Activated CD8-positive, alpha-beta memory T cell treated with anti-CD3 and anti-CD28 coated beads, Interleukin-2, amount 50 U/mL, for 1 hour (primary cell): ENCODE measurements around the gene FBXO17.
"Not testable (repeated sequence)": the region's sequence is repeated elsewhere in the genome, so short reads cannot be mapped to it uniquely, and the experiment has no call there.

Source experiments
- DNase-seq: peaks from one replicate; pipeline ENCODE4 v3.0.0-alpha.2; 2020; ENCODE audit errors: extremely low read depth

The FBXO17 gene

GRCh38 chr19:38980583-38981374 lies 5.2 kb upstream of the FBXO17 start:
- DNase-seq = no peak

GRCh38 chr19:38979812-38980211 lies 4.3 kb upstream of the FBXO17 start:
- DNase-seq = no peak

- no peak for DNase-seq
Observed at GRCh38 chr19:38978326-38978689, 2.8 kb upstream of the FBXO17 start.

DNA sequence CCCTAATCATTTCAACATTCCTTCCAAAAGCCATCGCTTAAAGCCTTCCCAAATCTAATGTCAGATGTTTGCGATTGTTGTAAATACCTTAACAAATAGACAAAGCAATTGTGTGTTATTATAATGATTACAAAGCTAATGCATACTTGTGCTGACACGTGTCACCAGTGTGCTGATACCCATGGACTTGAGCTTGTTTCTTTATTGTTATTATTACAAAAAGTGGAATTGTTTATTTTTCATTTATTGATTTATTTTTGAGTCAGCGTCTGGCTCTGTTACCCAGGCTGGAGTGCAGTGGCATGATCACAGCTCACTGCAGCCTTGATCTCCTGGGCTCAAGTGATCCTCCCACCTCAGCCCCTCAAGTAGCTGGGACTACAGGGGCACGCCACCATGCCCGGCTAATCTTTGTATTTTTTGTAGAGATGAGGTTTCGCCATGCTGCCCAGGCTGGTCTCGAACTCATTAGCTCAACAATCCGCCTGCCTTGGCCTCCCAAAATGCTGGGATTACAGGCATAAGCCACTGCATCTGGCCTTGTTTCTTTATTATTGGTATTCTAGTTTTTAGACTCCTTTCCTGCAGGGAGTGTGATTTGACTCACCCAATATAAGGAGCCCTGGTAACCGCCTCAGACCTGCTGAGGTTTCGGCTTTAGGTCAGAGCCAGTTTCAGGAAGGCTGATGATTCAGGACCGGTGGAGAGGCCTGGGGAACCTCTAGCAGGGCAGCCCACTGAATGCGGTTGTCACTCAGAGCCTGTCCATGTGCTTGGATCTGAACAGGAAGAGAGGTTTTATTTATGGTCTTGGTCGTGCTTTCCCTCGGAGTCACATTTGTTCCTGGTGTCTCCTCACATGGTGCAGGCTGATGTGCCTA lies 2.1 kb upstream of the FBXO17 start:
- no peak for DNase-seq

DNA sequence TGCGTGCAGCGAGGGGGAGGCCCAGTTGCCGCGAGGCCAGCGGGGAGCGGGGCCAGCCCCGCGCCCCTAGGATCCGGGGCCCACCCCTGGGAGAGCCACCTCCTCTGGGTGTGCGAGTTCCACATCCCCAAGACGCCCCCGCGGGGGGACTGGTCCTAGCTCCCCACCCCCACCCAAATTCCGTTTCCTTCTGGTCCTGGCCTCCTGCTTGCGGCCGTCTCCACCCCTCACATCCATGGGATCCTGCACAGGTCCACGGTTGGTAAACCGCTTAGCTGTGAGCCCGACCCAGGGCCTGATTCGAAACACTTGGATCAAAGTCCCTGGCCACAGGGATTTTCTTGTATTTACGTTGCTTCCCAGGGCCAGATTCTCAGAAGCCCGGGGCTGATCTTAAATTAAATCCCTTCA lies 324 bp upstream of the FBXO17 start:
- DNase-seq = no peak

GRCh38 chr19:38974624-38975213 lies 823 bp downstream of the FBXO17 start:
- DNase-seq = no peak

DNA sequence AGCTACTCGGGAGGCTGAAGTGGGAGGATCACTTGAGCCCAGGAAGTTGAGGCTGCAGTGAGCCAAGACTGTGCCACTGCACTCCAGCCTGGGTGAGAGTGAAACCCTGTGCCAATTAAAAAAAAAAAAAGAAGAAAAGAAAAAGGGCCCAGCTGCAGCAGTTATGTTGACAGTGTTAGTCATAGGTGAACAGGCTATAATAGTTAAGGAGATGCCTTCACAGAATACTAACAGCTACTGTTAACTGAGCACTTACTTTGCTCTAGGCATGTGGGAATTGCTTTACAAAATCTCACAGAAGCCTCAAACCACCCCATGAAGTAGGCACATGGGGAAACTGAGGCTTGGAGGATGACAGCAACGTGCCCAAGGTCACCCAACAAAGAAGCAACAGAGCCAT lies 3.9 kb downstream of the FBXO17 start:
- no peak for DNase-seq

DNA sequence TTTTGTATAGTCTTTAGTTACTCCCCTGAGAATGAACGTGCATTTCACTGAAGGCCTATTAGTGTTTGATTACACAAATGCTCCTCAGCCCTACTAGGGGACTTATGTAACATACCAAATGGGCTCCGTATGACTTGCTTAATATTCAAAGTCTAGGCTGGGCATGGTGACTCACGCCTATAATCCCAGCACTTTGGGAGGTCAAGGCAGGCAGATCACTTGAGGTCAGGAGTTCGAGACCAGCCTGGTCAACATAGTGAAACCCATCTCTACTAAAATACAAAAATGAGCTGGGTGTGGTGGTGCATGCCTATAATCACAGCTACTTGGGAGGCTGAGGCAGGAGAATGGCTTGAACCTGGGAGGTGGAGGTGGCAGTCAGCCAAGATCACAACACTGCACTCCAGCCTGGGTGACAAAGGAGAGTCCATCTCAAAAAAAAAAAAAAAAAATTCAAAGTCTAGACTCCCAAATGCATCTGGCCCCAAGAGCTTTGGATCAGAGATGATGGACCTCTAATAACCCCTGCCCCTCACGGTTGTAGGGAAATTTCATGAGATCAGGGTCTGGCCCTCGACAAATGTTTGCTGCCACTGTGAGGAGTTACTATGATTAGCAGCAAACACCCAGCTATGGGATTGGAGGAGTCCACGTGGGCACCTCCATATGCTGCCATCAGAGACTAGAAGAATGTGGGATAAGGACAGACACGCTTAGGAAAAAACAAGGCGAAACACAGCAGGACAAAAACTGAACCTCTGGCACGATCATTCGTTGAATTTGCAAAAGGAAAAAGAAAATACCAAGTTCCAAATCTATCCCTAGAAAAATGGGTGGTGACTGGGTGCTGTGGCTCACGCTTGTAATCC lies 4.6 kb downstream of the FBXO17 start:
- DNase-seq = no peak

- DNase-seq = not testable (repeated sequence)
Observed at GRCh38 chr19:38966149-38966548, 9.4 kb downstream of the FBXO17 start.

DNA sequence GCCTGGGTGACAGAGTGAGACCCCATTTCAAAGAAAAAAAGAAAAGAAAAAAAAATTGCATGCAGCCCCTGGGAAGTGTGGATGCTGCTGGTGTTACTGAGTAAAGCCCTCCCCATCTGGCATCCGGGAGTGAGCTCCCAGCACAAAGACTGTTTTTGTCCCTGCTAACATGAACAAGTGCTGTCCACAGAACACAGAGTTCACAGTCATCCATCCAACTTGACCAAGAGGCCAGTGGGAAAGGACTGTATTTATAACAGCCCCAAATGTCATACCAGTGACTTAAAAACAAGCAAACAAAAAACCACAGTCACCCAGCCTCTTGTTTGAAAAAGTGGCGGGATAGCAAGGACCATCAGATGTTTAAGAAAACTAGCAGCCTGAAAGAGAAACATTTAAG lies 10.8 kb downstream of the FBXO17 start:
- no peak for DNase-seq

DNA sequence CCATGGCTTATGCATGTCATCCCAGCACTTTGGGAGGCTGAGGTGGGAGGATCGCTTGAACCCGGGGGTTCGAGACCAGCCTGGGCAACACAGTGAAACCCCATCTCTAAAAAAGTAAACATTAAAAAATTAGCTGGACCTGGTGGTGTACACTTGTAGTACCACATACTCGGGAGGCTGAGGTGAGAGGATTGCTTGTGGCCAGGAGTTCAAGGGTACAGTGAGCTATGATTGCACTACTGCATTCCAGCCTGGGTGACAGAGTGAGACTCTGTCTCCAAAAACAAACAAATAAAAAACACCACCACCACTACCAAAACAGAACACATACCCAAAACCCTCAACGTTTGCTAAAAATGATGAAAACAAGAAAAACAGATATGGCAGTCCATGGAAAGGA lies 15.9 kb downstream of the FBXO17 start:
- DNase-seq = no peak

DNA sequence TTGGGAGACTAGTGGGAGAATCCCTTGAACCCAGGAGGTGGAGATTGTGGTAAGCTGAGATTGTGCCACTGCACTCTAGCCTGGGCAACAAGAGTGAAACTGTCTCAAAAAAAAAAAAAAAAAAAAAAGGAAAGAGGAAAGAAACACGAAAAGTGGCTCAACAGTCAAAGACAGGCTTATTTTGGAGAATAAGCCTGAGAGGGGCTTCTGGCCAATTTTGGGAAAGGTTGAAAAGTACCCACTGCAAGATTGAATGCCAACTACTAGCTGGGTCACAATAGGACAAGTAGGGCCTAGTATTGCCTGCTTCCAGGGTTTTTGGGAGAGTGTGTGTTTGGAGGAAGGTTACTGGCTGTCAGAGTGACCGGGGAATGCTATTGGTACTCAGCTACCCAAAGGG lies 17.2 kb downstream of the FBXO17 start:
- DNase-seq = no peak

DNA sequence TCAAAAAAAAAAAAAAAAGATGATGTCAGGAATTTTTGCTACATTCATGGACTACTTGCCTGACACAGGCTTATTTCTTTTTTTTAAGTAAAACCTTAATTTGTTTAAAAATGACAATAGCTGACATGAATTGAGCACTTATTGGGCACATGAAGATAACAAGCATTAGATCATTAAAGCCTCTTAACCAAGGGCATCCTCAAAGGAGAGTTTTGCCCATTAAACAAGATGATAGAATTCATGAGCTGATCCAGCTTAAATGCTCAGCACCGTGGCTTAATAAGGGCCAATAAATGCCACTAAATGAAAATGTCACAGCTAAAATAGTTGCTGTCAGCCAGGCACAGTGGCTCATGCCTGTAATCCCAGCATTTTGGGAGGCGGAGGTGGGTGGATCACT lies 19.3 kb downstream of the FBXO17 start:
- DNase-seq = no peak

GRCh38 chr19:38953677-38954076 lies 21.9 kb downstream of the FBXO17 start:
- DNase-seq = no peak

GRCh38 chr19:38952395-38953165 lies 23.0 kb downstream of the FBXO17 start:
- DNase-seq = no peak

DNA sequence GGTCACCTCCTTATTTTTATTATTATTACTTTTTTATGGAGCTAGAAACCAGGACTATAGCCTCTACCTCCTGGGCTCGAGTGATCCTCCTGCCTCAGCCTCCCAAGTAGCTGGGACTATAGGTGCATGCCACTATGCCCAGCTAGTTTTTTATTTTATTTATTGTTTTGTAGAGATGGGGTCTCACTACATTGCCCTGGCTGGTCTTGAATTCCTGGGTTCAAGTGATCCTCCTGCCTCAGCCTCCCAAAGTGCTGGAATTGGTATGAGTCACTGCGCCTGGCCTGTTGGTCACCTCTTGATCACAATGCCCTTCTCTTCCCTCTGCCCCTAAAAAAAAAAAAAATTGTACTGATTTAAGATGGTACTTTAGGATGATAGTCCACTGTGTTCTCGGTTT lies 24.4 kb downstream of the FBXO17 start:
- DNase-seq = no peak

- DNase-seq = peak; percentile 45
Observed at GRCh38 chr19:38949580-38950367, 25.8 kb downstream of the FBXO17 start.

DNA sequence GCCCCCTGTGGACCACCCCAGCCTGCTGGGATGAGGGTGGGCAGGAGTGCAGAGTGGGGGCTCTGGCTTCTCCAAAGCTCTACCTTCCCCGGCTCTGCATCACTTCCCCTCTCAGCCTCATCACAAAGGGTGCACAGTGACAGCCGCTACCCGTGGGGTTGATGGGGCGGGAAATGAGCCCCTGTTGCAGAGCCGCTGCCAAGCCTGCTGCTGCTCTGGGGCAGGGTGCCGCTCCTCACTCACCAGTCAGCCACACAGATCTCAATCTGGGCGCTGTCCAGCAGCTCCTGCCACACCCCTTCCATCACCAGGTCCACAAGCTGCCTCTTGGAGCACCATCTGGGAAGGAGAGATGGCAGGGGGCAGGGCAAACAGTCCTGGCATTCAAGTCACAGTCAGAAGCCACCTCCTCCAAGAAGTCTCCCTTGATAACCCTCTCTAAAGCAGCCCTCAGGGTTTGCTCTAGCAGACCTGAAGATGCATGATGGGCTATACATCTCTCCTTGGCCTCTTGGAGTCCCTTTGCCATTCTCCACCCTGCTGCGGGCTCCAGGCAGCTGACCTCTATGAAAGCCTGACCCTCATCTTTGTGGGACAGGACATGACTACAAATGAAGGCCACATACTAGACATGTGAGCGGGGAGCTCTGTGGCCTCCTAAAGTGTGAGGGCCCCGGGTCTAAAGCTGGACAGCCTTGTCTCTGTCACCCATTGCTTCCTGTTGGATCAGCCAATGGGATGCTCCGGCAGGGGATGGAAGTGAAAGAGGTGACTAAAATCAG lies 29.1 kb downstream of the FBXO17 start:
- DNase-seq = no peak

- no peak for DNase-seq
Observed at GRCh38 chr19:38945562-38946228, 29.8 kb downstream of the FBXO17 start.
